NCI-H187 (cell line): ENCODE data around the gene HSPA12A.

Experiments
- DNase-seq, 2 experiments: peaks; one replicate each; lab custom pipeline; 2025; lab: John Stamatoyannopoulos, UW

Gene HSPA12A

DNA sequence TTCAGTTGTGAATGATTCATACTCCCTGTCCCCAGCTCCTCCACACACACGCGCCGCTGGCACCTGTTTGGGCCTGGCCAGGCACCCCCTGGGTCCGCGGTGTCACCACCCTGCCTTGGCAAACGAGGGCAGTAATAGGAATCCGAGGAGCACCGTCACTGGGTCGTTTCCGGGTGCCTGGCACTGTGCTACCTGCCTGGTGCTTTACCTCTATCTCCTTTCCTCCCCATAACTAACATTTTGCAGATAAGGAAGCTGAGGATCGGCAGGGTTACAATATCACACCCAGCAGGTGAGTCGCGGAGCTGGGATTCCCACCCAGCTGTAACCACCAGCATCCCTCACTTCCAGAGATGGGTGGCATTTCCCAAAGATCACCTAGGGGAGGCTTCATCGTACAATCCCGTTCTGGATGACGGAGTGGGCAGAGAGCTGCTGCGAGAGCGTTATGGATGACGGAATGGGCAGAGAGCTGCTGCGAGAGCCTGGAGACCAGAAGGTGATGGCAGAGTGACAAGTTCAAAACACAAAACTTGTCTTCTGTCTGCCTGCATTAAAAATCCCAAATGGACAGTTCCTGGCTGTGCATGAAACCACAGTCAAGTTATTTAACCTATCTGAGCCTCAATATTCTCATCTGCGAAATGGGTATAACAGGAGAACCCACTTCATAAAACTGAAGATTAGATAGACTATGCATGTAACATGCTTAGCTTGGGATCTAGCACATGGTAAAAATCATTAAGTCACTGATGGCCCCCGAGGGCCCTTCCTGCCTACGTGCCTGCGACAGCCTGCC, 1.1 kb upstream of the HSPA12A start:
- no peak for DNase-seq

DNA sequence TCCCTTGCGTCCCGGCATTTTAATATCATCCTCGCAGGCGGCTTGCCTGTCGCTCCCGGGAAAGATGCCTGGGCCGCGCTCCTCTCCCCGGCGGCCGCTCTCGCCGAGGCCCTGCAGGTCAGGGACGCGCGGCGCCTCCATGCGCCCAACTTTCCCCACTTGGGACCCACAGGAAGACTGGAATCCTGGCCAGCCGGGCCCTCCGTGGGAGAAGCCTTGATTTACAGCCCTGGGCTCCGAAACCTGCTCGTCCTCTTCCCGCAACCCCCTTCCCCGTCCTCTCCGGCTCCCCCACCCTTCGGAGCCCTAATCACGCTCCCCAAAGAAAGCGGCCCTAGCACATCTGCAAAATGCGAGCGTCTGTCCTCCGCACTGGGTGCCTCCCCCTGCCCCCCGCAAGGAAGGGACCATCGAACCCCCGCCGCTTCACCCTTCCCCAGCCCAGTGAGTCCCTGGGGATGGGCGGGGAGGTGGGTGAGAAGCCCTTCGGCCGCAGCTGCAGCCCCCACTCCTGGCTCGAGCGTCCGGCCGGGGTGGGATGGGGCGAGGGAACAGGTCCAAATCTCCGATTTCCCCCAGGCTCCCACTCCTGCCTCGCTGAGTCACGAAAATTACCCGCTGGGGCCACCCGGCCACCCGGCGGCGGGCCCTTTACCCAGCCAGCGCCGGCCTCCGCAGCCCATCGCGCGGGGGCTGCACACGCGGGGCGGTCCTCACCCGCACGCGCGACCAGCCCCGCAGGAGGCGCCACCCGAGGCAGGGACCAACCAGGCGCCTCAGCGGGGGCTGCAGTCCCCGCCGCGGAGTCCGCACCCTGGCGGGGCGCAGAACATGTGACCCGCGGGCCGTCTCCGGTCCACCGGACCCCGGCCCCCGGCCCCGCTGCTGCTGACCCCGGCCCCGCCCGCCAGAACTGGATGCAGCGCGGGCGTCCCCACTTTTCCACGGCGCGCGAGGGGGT, 695 bp downstream of the HSPA12A start:
- no peak for DNase-seq

DNA sequence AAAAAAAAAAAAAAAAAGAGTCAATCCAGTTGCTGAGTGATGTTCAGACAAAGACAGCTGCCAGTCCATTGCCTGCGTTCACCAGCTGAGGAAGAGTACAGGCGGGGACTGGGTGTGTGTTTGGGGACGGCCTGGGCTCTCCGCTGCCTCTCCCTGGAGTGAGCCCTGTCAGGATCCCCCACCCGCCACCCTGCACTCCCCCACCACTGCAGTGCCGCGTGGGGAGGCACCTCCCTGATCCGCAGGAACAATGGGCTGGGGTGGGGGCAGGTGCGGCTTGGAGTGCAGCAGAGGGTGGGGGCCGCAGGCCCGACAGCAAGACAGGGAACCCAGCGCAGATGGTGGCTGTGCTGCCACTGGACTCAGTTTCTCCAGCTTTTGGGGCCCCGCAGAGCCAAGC, 1.4 kb downstream of the HSPA12A start:
- no peak for DNase-seq

DNA sequence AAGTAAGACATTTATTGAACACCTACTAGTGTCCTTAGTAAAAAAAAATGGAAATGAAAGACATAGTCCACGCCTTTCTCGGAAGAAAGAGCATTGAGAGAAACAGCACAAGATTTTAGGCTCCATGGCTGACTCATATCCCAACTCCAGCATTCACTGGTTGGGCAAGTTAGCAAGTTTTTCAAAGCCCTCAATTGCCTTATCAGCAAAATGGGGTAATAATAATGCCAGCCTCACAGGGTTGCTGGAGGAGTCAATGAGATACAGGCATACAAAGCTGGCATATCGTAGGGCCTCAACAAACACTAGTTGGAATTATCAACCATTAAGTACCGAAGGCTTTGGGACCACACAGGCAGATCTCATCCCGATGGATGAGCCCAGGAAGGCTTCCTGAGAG, 4.0 kb downstream of the HSPA12A start:
- no peak for DNase-seq

DNA sequence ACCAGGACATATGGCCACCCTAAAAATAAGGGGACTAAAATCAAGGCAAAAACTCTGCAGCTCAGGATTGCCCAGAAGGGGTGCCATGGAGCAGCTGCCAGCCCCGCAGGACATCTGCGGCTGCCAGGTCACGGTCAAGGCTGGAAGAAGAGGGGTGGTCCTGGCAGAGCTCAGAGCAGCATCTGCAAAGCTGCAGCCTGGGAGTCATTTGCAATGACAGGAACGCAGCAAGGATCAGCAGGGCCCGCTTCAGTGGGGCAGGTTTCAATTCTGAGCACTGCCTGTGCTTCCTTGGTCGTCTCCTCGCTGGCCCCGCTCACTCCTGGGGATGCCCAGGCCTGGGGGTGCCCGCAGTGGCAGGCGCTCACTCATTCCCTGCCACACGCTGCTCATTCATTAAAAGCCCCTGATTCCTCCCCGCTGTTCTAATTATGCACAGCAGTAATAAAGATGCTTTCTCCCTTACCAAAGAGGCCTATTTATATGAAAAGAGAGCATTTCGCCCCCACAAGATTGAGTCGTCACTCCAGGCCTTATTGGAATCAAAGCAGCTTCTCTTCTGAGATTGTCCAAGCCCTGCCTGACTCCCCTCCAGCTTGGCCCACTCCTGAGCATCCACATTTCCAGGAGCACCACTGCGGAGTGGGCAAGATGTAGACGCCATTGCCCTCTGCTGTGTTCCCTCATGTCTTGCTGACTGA, 4.6 kb downstream of the HSPA12A start:
- DNase-seq, result no peak

DNA sequence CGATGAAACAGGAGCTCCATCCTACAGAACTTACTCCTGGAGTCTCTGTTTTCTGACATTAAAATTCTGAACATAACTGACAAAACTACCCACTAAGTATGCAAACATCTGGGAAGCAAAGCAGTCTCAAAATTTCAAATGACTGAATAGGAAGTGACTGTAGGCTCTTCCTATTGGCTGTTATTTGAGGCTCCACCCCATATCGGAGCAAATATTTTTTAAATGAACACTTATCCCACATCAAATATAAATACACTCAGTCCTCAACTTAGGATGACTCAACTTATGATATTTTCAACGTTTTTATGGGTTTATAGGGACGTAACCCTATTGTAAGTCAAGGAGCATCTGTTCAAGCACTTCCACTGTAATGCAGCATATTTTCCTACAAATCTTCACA, 8.8 kb downstream of the HSPA12A start:
- DNase-seq, result no peak

DNA sequence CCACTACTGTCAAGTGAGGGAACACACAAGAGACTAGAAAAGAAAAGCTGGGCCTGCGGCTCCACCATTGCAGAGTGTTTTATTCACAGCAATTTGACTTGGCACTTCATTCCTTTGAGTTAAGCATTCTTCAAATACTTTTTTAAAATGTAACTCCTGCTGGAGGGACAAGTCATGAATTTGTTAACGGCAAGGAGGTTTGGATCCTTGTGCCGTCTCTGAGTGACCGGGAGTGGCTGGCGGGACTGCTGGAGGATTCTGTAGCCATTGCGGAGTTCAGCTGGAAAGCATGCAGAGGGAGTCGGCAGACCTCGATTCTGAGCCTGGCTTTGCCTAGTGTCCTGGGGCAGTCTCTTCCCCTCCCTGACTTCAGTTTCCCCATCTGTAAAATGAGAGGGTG, 9.8 kb downstream of the HSPA12A start:
- no peak for DNase-seq

DNA sequence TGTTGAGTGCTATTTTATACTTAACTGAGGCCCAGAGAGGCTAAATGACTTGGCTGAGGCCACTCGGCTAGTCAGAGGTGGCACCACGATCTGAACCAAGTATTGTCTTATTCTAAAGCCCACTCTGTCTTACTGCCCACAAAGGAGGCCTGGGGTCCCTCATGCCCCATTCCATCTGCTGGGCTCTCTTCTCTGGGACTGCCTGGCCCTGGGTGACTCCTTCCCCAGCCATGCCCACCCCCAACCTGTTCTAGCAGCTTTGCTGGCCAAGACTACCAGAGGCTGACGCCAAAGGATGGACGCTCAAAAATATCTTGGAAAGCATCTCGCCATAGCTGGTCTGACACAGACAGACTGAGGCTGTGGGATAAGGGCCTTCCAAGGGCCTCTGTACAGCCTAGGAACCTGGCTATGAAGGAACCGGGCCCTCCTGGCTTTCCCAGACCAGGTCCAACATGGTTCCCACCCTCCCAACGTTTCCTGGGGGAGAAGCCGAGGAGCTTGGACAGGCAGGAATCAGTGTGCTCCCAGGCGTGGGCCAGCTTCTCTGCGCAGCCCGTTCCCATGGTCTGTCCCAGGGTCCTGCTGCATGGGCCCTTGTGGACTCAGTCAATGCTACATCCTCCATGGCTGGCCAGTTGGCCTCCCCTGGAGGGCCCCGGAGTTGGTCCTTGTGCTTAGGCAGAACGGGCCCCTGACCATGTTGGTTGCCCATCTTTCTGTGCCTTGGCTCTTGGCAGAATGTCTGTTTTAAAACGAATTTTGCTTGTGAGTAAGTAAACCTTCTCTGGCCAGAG, 11.7 kb downstream of the HSPA12A start:
- no peak for DNase-seq

DNA sequence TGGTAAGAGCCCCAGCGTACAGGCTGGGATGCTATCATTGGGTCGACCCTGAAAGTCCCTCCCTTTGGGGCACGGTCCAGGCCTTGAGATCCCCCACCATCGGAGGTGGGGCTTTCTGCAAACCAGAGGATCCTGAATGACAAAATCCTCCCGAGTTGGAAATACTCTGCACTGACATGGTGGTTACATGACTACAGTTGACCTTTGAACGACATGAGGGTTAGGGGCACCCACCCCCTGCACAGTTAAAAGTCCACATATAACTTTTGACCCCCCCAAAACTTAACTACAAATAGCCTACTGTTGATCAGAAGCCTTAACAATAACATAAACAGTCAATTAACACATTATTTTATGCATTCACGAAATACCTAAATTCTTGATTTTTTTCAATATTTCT, 13.1 kb downstream of the HSPA12A start:
- no peak for DNase-seq

DNA sequence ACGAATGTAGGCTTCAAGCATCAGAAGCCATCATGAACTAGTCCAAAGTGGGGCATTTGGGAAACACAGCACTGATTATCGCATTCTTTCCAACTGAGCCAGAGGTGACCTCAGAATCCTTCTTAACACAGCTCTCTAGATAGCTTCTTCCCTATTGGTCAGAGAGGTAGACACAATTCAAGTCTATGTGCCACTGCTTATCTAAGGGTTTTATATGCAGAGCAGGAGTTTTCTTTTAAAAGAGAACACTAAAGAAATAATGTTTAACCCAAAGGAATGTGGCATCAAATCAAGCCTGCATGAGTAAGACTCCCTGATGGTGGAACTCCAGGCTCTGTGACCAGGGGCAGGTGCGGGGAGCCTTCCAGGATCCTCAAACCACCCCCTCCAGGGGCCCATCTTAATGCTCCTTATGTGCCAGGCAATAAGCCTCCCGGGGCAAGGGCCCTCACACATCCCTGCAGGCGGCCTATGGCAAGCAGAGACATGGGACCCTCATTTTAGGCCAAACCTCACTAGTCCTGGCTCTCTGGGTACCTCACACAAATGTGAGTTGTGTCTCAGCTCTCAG, 13.8 kb downstream of the HSPA12A start:
- no peak for DNase-seq

DNA sequence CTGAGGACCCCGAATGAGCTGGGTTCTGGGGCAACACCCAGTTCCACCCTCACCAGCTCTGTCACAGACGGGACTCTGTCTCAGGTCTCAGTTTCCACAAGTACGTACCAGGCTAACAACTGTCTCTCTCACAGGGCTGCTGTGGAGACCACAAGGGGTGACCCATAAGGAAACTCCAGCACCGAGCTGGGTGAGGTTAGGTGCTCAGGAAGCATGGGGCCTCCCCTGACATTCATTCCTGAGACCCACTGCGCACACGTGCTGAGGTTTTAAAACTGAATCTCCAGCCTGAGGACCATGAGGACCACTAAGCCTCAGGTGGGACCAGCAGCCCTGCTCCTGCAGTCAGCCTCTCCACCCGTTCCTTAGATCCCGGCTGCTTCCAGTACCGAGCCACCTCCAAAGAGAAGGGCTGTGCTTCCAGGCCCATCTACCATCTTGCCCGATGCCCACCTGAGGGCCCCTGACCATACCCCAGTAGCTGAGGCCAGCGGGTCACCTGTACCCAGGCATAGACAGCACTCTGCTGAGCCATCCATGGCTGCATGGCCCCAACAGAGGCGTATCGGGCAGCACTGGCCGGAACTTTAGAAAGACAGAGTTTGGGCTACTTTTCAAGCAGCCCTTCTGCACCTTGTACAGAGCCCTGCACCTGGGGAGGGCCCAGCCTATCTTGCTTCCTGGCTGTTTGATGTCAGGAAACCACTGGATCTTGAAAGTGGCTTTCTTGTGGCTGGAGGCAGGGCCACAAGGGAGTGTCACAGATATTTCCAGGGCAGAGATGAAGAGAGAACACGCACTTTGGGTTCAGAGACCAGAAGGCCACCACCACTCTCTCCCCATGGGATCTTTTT, 18.7 kb downstream of the HSPA12A start:
- no peak for DNase-seq

DNA sequence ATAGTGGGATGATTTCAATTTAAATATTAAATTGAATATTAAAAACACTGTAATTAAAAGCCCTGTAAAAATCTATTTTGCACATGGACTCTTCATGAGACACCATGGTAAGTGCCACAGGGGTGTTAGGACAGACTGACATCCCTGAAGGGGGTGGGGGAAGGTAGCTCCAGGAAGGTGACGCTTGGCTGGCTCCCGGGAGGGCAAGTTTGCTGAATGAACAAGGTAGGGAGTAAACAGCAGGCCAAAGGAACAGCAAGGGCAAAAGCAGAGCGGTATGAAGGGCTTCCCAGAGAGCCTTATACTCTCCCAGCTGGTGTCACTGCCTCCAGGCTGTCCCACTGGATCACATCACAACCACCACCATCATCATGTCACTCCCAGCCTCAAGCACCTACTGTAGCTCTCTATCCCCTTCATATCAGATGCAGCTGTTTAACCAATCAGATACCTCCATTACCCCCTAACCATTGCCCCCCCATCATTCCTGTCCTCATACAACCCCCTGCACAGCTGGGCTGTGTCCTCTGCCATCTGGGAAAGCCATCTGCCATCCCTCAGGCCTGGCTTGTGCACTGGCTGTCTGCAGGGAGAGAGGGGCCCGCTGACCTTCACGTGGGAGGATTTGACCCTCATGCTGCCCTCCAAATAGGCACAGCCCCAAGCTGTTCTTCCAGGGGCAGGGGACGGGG, 19.5 kb downstream of the HSPA12A start:
- DNase-seq, result no peak

DNA sequence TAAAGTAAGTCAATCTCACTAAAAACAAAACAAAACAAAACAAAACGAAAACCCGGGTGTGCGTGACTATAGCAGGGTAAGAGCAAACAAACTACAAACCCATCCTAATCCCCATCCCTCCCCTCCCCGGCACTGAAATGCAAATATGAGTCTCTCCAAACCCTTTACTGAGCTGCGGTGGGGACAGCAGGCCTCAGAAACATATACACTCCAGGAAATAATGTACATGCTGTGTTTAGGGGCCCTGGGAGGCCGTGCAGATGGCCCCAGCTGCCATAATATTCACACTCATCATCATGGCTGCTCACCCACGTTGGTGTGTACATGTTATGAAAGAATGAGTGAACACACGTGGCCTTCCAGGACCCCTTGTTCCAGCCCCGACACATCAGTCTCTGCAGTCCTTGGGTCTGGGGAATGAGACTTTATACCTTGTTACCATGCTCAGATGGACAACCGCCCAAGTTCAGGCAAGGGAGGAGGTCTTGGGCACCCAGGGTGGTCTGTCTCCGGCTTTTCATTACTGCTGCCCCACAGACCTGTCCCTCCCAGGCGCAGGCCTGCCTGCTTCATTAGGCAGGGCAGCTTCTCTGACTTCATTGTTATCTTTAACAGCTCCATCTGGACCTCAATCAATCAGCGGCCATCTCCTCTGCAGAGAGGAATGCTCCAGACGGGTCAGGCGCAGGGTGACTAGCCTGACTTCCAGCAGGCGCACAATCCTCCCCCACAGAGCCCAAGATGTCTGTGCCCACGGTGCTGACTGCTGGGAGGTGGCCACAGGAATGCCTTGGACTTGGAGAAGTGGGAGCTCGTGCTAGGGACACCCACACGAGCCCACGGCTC, 20.6 kb downstream of the HSPA12A start:
- DNase-seq, result no peak

DNA sequence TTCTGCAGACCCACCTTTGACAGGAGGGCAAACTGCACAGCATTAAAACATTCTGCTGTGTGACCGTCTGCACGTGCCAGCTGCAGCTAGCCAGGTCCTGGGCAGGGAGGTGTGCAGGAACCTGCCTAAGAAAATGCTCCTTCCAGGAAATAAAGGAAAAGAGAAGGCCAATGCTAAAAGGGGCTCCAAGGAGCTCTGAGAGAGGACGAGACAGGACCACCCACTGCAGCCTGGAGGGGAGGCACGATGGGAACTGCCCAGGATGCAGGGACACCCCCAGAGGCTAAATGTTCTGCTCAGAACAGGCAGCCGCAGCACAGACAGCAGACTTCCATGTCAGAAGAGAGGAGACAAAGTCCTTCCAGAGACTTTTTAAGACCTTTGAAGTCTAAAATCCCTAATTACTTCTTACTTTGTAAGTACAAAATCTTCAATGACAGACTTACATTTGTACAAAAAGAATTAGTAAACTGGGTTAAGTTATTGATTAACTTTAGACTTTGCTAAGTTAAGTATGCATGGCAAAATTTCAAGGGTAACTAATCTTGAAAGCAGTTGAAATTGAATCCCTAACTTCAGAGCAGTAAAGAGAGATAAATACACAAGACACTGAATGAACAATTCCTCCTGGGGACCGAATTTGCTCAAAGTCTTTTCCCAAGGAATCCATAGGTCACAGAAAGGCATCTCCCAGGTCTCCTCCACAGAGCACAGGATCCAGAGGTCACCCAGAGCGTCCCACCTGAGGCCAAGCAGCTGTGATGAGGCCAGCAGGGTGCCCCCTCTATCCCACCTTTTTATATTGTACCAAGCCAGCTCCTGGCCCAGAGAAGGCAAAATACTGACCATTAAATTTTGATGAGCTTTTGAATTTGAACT, 21.5 kb downstream of the HSPA12A start:
- no peak for DNase-seq

DNA sequence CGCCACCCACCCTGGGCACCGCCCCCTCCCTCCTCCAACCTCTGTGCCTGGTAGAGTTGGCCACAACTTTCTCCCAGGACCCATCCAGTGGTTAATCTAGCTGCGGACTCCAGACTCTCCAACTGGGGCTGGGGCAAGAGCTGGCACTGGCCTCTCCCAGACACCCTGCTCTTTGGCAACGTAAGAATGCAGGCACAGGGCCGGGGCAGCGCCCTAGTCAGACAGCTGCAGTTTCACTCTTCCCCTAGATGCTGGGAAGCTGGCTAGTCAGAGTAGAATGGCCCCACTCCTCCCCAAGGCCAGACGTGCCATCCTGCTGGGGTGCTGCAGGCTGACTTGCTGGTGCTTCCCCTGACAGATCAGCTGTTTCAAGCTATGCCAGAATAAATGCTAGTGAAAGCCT, 22.1 kb downstream of the HSPA12A start:
- DNase-seq, result no peak

DNA sequence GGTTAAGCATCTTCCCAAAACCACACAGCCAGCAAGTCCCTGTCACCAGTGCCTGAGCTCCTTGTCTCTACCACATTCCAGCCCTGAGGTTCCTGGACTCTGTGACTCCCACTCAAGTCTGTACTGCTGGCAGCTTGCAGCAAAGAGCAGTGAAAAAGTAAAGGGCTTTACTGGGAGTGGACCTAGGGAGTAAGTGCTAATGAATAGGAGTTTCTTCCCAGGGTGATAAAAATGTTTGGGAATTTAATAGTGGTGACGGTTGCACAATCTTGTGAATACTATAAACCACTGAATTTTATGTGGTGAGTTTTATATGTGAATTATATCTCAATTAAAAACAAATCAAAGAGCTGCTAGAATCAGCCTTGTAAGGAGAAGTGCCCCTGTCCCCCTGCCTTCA, 22.6 kb downstream of the HSPA12A start:
- no peak for DNase-seq

DNA sequence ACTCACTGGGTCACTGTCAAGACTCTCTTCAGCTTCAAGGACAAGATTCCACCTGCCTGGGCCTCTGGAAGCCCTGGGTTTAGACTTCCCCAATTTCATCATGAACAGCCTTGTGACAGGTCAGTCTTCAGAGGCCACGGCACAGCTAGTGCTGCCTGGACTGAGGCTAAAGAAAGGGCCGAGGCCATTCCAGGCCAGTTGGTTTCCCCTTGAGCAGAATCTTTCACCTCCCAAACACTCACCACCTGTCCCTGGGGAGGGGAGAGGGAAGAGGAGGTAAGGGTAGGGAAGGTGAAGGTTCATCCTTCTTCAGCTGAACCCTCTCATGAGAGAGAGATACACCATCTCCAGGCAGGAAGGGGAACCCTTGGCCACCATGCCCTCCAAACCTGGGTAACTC, 24.3 kb downstream of the HSPA12A start:
- DNase-seq, result no peak

DNA sequence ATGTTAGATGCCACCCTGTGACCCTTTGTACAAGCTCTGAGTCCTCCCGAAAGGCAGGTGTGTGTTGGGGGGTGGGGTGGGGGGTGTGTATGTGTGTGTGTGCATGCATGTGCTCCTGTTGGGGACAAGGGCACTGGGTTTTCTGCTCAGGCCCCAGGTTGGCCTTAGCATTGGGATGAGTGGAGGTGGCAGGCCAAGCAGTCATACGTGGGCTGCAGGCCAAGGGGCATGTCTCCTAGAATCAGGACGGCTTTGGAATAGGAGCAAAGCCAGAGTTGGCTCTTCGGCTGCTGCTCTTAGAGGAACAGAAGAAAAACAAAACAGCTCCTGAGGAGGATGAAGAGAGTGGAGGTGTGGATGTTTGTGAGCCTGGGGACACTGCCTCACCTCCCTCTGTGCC, 26.0 kb downstream of the HSPA12A start:
- DNase-seq, result no peak
